SU-DHL-6 (cell line): ENCODE measurements around the gene RELN.

Experiments
- EZH2phosphoT487 ChIP-seq: fragments of 200-600 bp; sonication (generic), shearing (Covaris generic); conservative IDR thresholded peaks from 2 replicates; pipeline ENCODE4 v1.6.1; 2018; ENCODE audit warnings: mild to moderate bottlenecking, antibody characterized with exemption, low read length, moderate library complexity, mixed read lengths
- TF ChIP-seq, protein P1 (sequence below): fragments of 200-600 bp; sonication (generic); IDR thresholded peaks from one replicate; pipeline ENCODE4 v1.5.1; 2017; ENCODE audit warnings: antibody characterized with exemption, mild to moderate bottlenecking, low read length, moderate library complexity; ENCODE audit not compliant: insufficient read depth, poor library complexity, severe bottlenecking

DNA sequence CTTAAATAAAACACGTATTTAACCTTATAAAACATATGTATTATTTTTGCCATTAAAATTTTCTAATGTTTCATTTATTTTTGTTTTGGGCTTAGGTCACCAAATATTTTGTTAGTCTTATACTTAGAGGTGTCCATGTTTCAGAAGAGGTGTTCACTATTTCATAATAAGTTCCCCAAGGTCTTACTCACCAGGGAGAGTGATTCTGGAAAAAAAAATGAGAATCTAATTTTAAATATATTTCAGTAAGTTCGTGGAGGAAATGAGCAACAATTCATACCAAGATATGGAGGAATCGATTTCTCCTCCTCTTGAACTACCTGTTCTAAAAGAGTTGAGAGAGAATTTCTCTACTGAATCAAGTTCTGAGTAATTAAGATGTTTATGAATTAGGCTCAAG lies 271.9 kb downstream of the RELN start:
- TF ChIP-seq, protein P1, sequence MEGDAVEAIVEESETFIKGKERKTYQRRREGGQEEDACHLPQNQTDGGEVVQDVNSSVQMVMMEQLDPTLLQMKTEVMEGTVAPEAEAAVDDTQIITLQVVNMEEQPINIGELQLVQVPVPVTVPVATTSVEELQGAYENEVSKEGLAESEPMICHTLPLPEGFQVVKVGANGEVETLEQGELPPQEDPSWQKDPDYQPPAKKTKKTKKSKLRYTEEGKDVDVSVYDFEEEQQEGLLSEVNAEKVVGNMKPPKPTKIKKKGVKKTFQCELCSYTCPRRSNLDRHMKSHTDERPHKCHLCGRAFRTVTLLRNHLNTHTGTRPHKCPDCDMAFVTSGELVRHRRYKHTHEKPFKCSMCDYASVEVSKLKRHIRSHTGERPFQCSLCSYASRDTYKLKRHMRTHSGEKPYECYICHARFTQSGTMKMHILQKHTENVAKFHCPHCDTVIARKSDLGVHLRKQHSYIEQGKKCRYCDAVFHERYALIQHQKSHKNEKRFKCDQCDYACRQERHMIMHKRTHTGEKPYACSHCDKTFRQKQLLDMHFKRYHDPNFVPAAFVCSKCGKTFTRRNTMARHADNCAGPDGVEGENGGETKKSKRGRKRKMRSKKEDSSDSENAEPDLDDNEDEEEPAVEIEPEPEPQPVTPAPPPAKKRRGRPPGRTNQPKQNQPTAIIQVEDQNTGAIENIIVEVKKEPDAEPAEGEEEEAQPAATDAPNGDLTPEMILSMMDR, result no peak
- TF ChIP-seq EZH2phosphoT487, result no peak
